CD14-positive monocyte (primary cell): ENCODE measurements around the gene SEMA6B. TPM values are rescaled to one million over a fixed set of nuclear protein-coding genes. Genes with fewer than 3 reads are reported as not detected.

Experiments
- DNase-seq, 3 donors: peaks; one replicate each; pipeline ENCODE4 v3.0.0-alpha.2; 2011 to 2022
- H2AFZ ChIP-seq: 2 replicates; pipeline ENCODE4 v1.6.0; 2012; ENCODE audit warnings: mild to moderate bottlenecking, low read depth, low read length, inconsistent platforms; ENCODE audit not compliant: insufficient read depth, poor library complexity, severe bottlenecking
- H3K27ac ChIP-seq, 2 donors: 1 replicate in 1 of 2; 2 replicates in 1 of 2; pipeline ENCODE4 v1.5.1; 2012 to 2013; ENCODE audit warnings: low read length in 2 of 2, control low read depth in 1 of 2, inconsistent platforms in 1 of 2, low read depth in 1 of 2, mild to moderate bottlenecking in 1 of 2
- H3K27me3 ChIP-seq, 2 donors: one replicate each; pipeline versions ENCODE4 v1.6.0 to v1.6.1; 2011 to 2013; ENCODE audit warnings: low read length in 2 of 2; ENCODE audit not compliant: control insufficient read depth in 2 of 2, insufficient read depth in 2 of 2
- H3K36me3 ChIP-seq, 2 donors: replicated peaks in 1 of 2; 1 replicate in 1 of 2; 2 replicates in 1 of 2; pipeline versions ENCODE4 v1.5.1 to v1.6.1; 2012 to 2013; ENCODE audit warnings: low read length in 2 of 2, control low read depth in 1 of 2, inconsistent platforms in 1 of 2, mild to moderate bottlenecking in 1 of 2; ENCODE audit not compliant: insufficient read depth in 2 of 2, control insufficient read depth in 1 of 2
- H3K4me1 ChIP-seq, 2 donors: 1 replicate in 1 of 2; 2 replicates in 1 of 2; pipeline versions ENCODE4 v1.5.1 to v1.6.1; 2012 to 2013; ENCODE audit warnings: low read length in 2 of 2, control low read depth in 1 of 2, inconsistent platforms in 1 of 2, mild to moderate bottlenecking in 1 of 2, moderate library complexity in 1 of 2; ENCODE audit not compliant: insufficient read depth in 2 of 2, control insufficient read depth in 1 of 2
- H3K4me2 ChIP-seq: replicated peaks from 2 replicates; pipeline ENCODE3; 2012; ENCODE audit warnings: low read length, moderate library complexity, mild to moderate bottlenecking; ENCODE audit not compliant: poor library complexity, severe bottlenecking; ENCODE audit errors: extremely low read depth
- H3K4me3 ChIP-seq, 3 experiments: fragments of 200-600 bp in 1 of 3; sonication (generic) in 1 of 3; replicated peaks in 1 of 3; 1 replicate in 2 of 3; 2 replicates in 1 of 3; pipeline ENCODE4 v1.5.1; 2011 to 2013; ENCODE audit warnings: low read length in 3 of 3, mild to moderate bottlenecking in 3 of 3, control low read depth in 2 of 3, low read depth in 2 of 3, inconsistent platforms in 1 of 3, moderate library complexity in 1 of 3
- H3K79me2 ChIP-seq: 2 replicates; pipeline ENCODE4 v1.6.0; 2012; ENCODE audit warnings: mild to moderate bottlenecking, control low read depth, inconsistent platforms, low read length, moderate library complexity; ENCODE audit not compliant: insufficient read depth
- H3K9ac ChIP-seq: 2 replicates; pipeline ENCODE4 v1.6.0; 2017; ENCODE audit warnings: low read length, mild to moderate bottlenecking; ENCODE audit not compliant: insufficient read depth, poor library complexity, severe bottlenecking
- H3K9me3 ChIP-seq, 2 donors: replicated peaks in 1 of 2; 1 replicate in 1 of 2; 2 replicates in 1 of 2; pipeline versions ENCODE4 v1.5.1 to v1.6.1; 2012 to 2013; ENCODE audit warnings: low read length in 2 of 2, control low read depth in 1 of 2; ENCODE audit not compliant: control insufficient read depth in 1 of 2, insufficient read depth in 1 of 2
- H4K20me1 ChIP-seq: 2 replicates; pipeline ENCODE4 v1.6.0; 2012; ENCODE audit warnings: mild to moderate bottlenecking, low read length, control low read depth, moderate library complexity; ENCODE audit not compliant: insufficient read depth
- H3K27ac Mint-ChIP-seq, 7 donors: one replicate each; pipeline ENCODE4 v1.8.0; 2020; ENCODE audit warnings: mild to moderate bottlenecking in 7 of 7, mixed read lengths in 7 of 7, moderate library complexity in 6 of 7, inconsistent platforms in 2 of 7
- H3K27me3 Mint-ChIP-seq, 3 donors: one replicate each; pipeline ENCODE4 v1.8.0; 2021 to 2022; ENCODE audit warnings: low read depth in 3 of 3, mild to moderate bottlenecking in 3 of 3, mixed read lengths in 3 of 3, moderate library complexity in 3 of 3, inconsistent platforms in 1 of 3
- H3K36me3 Mint-ChIP-seq, 2 donors: one replicate each; pipeline ENCODE4 v1.8.0; 2020; ENCODE audit warnings: mixed read lengths in 2 of 2, inconsistent platforms in 1 of 2, mild to moderate bottlenecking in 1 of 2
- H3K4me1 Mint-ChIP-seq: one replicate; pipeline ENCODE4 v1.8.0; 2020; ENCODE audit warnings: mild to moderate bottlenecking, mixed read lengths
- H3K4me3 Mint-ChIP-seq, 2 donors: one replicate each; pipeline ENCODE4 v1.8.0; 2020; ENCODE audit warnings: mild to moderate bottlenecking in 2 of 2, mixed read lengths in 2 of 2, moderate library complexity in 1 of 2
- H3K9me3 Mint-ChIP-seq, 7 donors: one replicate each; pipeline ENCODE4 v1.8.0; 2020 to 2022; ENCODE audit warnings: mixed read lengths in 7 of 7, mild to moderate bottlenecking in 6 of 7, moderate library complexity in 6 of 7, inconsistent platforms in 2 of 7
- WGBS: methylation state at CpG from one replicate; pipeline ENCODE4 v1.1.5; 2013; ENCODE audit warnings: missing lambda C conversion rate; ENCODE audit not compliant: insufficient coverage; 5-methylcytosine and 5-hydroxymethylcytosine counted together
- intact Hi-C, 2 donors: fragments of 100-400 bp; cut with micrococcal nuclease; formaldehyde crosslinking; loops; one replicate each; pipeline versions ENCODE4 v1.15.0 to v1.15.1; 2023
- polyA plus RNA-seq, 3 donors: library from polyadenylated mRNA; depleted of rRNA in 1 of 3; unstranded in 2 of 3; stranded (reverse) in 1 of 3; fragments of 300-500 nt in 2 of 3; fragments of >200 nt in 1 of 3; fragmentation: Illumina TruSeq in 2 of 3; gene quantifications; 1 replicate in 2 of 3; 2 replicates in 1 of 3; pipeline ENCODE4 v1.2.3, GENCODE V29; 2012 to 2021
- TF ChIP-seq, protein P1 (sequence below): fragments of 200-600 bp; IDR thresholded peaks from one replicate; pipeline ENCODE4 v1.8.0; 2022; ENCODE audit warnings: antibody characterized with exemption, mild to moderate bottlenecking

Gene SEMA6B
- polyA plus RNA-seq, 3 donors, result 0.12 to 1.6 (median 0.87) TPM

DNA sequence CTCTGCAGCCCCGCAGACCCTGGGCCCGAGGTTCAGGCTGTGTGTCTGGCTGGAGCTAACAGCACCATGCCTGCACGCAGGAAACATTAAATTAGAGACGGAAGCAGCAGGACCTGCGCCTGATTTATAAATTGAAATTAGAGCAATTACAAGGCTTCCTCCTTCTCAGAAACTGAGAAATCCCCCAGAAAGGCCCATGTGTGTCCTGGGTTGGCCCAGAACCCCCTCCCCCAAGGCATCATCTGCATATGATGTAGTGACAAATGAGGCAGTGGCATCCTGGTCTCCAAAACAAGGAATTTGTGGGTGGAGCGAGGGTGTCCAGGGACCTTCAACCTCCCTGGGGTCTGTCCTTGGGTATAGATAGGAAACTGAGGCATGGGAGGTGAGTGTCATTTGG, 27.2 kb upstream of the SEMA6B start:
- Histone ChIP-seq H2AFZ (no peak overlapping the region), H3K27ac (no peak overlapping the region), H3K27me3 (peaks cover 31 to 60% of the 10 kb centered on the region in 2 donors), H3K79me2 (no peaks in the 10 kb centered on the region), H3K36me3 (no peaks in the 10 kb centered on the region), H3K9ac (no peak overlapping the region), H3K4me2 (no peak overlapping the region), H3K9me3 (peaks cover 0 to 15% of the 10 kb centered on the region in 2 donors), H3K4me3 (no peak overlapping the region), H4K20me1 (no peaks in the 10 kb centered on the region), H3K4me1 (peaks cover 10% of the 10 kb centered on the region in 2 donors)
- Mint-ChIP-seq H3K9me3 (peaks cover 0 to 10% (median 5%) of the 10 kb centered on the region in 7 donors), H3K27ac (no peak overlapping the region), H3K4me1 (peaks cover 2% of the 10 kb centered on the region), H3K36me3 (peaks cover 3 to 4% of the 10 kb centered on the region in 2 donors), H3K27me3 (peaks cover 66 to 78% (median 69%) of the 10 kb centered on the region in 3 donors), H3K4me3 (no peak overlapping the region)
- TF ChIP-seq, protein P1, sequence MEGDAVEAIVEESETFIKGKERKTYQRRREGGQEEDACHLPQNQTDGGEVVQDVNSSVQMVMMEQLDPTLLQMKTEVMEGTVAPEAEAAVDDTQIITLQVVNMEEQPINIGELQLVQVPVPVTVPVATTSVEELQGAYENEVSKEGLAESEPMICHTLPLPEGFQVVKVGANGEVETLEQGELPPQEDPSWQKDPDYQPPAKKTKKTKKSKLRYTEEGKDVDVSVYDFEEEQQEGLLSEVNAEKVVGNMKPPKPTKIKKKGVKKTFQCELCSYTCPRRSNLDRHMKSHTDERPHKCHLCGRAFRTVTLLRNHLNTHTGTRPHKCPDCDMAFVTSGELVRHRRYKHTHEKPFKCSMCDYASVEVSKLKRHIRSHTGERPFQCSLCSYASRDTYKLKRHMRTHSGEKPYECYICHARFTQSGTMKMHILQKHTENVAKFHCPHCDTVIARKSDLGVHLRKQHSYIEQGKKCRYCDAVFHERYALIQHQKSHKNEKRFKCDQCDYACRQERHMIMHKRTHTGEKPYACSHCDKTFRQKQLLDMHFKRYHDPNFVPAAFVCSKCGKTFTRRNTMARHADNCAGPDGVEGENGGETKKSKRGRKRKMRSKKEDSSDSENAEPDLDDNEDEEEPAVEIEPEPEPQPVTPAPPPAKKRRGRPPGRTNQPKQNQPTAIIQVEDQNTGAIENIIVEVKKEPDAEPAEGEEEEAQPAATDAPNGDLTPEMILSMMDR, result no peak
- WGBS, result 87% methylated on average over 2 of the region's 6 CpGs
- intact Hi-C loops, result no loop called here
- DNase-seq, result no peak

DNA sequence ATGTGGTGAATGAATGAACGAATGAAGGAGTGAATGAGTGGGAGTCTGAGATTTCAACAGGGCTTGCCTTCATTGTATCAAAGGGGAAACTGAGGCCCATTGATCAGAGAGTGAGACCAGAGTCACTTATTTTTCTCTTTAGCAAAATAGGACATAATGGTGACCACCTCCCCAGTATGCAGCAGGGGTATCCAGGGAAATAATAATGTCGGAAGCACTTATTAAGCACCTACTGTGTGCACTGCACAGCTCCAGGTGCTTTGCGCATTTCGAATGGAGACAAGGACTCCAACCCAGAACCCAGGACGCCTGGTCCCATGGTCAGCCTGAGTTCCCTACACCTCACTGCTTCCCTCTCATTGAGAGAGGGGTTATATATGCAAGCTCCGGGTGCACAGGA, 26.8 kb upstream of the SEMA6B start:
- Histone ChIP-seq H3K79me2 (no peaks in the 10 kb centered on the region), H3K36me3 (no peaks in the 10 kb centered on the region), H3K27ac (no peak overlapping the region), H2AFZ (no peak overlapping the region), H3K4me3 (no peak overlapping the region), H3K9ac (no peak overlapping the region), H4K20me1 (no peaks in the 10 kb centered on the region), H3K4me2 (no peak overlapping the region), H3K27me3 (peaks cover 32 to 56% of the 10 kb centered on the region in 2 donors), H3K9me3 (peaks cover 0 to 15% of the 10 kb centered on the region in 2 donors), H3K4me1 (peaks cover 10% of the 10 kb centered on the region in 2 donors)
- Mint-ChIP-seq H3K27ac (peak overlapping the region in 1 of 7 donors; percentile 15), H3K36me3 (peaks cover 3 to 4% of the 10 kb centered on the region in 2 donors), H3K9me3 (peaks cover 0 to 10% (median 5%) of the 10 kb centered on the region in 7 donors), H3K27me3 (peaks cover 63 to 75% (median 66%) of the 10 kb centered on the region in 3 donors), H3K4me3 (peak overlapping the region in 1 of 2 donors; percentile 24), H3K4me1 (peaks cover 2% of the 10 kb centered on the region)
- 60% methylated on average over 1 of the region's 6 CpGs for WGBS
- no peak for DNase-seq
- intact Hi-C loops, result no loop called here
- TF ChIP-seq, protein P1, result no peak
